ENCODE results near the gene RARB.

RARB gene

DNA sequence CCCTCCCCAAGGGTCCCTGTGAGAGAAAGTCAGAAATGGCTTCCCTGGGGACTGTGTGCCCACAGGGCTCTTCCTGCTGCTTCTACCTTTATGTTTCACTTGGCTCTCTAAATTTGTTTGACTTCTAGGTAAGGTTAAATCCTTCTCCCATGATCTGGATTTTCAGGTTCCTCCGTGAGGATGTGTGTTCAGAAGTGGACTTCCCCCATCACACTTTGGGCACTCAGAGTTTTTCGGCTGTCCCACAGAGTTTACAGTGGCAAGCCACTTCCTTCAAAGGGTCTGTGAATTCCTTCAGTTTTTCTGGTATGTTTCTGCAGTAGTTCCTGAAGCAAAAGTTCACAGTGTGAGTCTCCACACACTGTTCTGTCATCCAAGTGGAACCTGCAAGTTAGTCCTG, 30.9 kb upstream of the RARB start:
- Histone ChIP-seq H3K27me3 (ENCODE audit: control insufficient read depth in 1 of 2, insufficient read depth in 2 of 2, low read length in 2 of 2) (no peaks in the 10 kb centered on the region), H3K36me3 (ENCODE audit: control insufficient read depth in 2 of 2, insufficient read depth in 2 of 2, low read length in 2 of 2) (no peaks in the 10 kb centered on the region), H3K27ac (ENCODE audit: low read length) (no peak overlapping the region), H3K9me3 (ENCODE audit: control insufficient read depth in 2 of 2, low read length in 2 of 2) (no peaks in the 10 kb centered on the region), H3K4me3 (ENCODE audit: low read length in 2 of 2) (no peak overlapping the region), H3K4me1 (ENCODE audit: control insufficient read depth, insufficient read depth, low read length) (peaks cover 4% of the 10 kb centered on the region), H3K9ac (ENCODE audit: low read length in 2 of 2) (no peak overlapping the region)

DNA sequence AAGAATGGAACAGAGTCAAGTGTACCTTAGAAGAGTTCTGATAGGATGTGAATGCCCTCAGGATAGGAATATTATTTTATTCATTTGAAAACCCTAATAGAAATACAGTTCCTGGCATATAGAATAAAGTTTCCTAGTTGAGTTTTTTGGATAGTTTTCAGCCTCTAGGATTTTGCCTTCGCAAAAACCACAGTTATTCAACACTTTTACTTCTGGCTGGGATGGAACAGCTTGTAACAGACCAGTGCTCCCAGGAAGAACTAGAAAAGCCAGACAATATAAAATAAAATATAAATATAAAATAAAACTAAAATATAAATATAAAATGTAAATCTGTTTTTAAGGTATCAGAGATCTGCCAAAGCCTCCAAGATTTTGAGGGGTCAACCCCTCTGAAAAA, 27.5 kb upstream of the RARB start:
- peaks cover 4% of the 10 kb centered on the region for H3K4me1 ChIP-seq (ENCODE audit: control insufficient read depth, insufficient read depth, low read length)
- no peak overlapping the region for H3K9ac ChIP-seq (ENCODE audit: low read length in 2 of 2)

DNA sequence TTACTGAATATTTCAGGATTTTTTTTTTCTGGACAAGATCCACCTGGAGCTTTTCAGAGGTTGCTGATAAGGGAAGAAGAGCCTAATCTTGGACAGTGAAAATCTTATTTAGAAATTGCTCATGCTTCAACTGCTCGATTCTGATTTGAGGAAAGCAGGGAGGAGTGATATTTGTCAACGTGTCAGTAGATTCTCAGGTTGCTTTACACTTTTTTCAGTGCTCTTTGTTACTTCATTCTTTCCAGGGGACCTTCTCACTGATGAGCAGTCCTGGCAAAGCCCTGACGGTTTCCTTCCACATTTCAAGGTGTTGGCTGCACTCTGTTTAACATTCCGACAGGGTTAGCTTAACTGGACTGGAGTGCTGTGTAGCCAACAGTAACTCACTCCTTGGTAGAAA, 24.1 kb upstream of the RARB start:
- peaks cover 4% of the 10 kb centered on the region for H3K4me1 ChIP-seq (ENCODE audit: control insufficient read depth, insufficient read depth, low read length)
- H3K27ac ChIP-seq (ENCODE audit: low read length): no peak overlapping the region
- H3K9me3 ChIP-seq (ENCODE audit: control insufficient read depth in 2 of 2, low read length in 2 of 2): no peaks in the 10 kb centered on the region
- no peak overlapping the region for H3K9ac ChIP-seq (ENCODE audit: low read length in 2 of 2)
- no peak overlapping the region for H3K4me3 ChIP-seq (ENCODE audit: low read length in 2 of 2)
- H3K36me3 ChIP-seq (ENCODE audit: control insufficient read depth in 2 of 2, insufficient read depth in 2 of 2, low read length in 2 of 2): no peaks in the 10 kb centered on the region
- H3K27me3 ChIP-seq (ENCODE audit: control insufficient read depth in 1 of 2, insufficient read depth in 2 of 2, low read length in 2 of 2): no peaks in the 10 kb centered on the region

More for the DNA sequence above, 27.5 kb upstream of the RARB start:
- Histone ChIP-seq H3K9me3 (ENCODE audit: control insufficient read depth in 2 of 2, low read length in 2 of 2) (no peaks in the 10 kb centered on the region), H3K27ac (ENCODE audit: low read length) (no peak overlapping the region), H3K36me3 (ENCODE audit: control insufficient read depth in 2 of 2, insufficient read depth in 2 of 2, low read length in 2 of 2) (no peaks in the 10 kb centered on the region), H3K4me3 (ENCODE audit: low read length in 2 of 2) (no peak overlapping the region), H3K27me3 (ENCODE audit: control insufficient read depth in 1 of 2, insufficient read depth in 2 of 2, low read length in 2 of 2) (no peaks in the 10 kb centered on the region)

DNA sequence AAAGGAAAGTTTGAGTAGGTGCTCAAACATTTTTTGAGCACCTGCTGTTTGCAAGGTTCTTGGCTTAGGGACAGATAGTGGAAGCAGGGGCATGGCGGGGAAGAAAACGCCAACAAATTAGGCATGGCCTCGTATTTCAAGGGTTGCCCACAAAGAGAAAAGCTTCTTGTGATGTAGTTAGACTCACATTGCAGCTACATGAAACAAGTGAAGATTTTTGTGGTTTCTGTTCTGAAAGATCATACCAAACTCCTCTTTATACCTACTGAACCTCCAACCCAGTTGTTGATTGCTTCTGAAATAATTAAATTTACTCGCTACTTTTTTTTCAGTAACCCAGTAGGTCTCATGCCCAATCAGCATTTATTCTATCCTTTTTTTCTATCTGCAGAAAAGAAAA, 23.5 kb upstream of the RARB start:
- H3K27ac ChIP-seq (ENCODE audit: low read length): no peak overlapping the region
- peaks cover 4% of the 10 kb centered on the region for H3K4me1 ChIP-seq (ENCODE audit: control insufficient read depth, insufficient read depth, low read length)
- H3K9ac ChIP-seq (ENCODE audit: low read length in 2 of 2): no peak overlapping the region
- no peak overlapping the region for H3K4me3 ChIP-seq (ENCODE audit: low read length in 2 of 2)
- H3K9me3 ChIP-seq (ENCODE audit: control insufficient read depth in 2 of 2, low read length in 2 of 2): no peaks in the 10 kb centered on the region
- H3K27me3 ChIP-seq (ENCODE audit: control insufficient read depth in 1 of 2, insufficient read depth in 2 of 2, low read length in 2 of 2): no peaks in the 10 kb centered on the region
- H3K36me3 ChIP-seq (ENCODE audit: control insufficient read depth in 2 of 2, insufficient read depth in 2 of 2, low read length in 2 of 2): no peaks in the 10 kb centered on the region

- Histone ChIP-seq H3K4me3 (ENCODE audit: low read length in 2 of 2) (no peak overlapping the region), H3K9ac (ENCODE audit: low read length in 2 of 2) (no peak overlapping the region), H3K4me1 (ENCODE audit: control insufficient read depth, insufficient read depth, low read length) (no peaks in the 10 kb centered on the region), H3K9me3 (ENCODE audit: control insufficient read depth in 2 of 2, low read length in 2 of 2) (no peaks in the 10 kb centered on the region), H3K27me3 (ENCODE audit: control insufficient read depth in 1 of 2, insufficient read depth in 2 of 2, low read length in 2 of 2) (no peaks in the 10 kb centered on the region), H3K36me3 (ENCODE audit: control insufficient read depth in 2 of 2, insufficient read depth in 2 of 2, low read length in 2 of 2) (no peaks in the 10 kb centered on the region), H3K27ac (ENCODE audit: low read length) (no peak overlapping the region)
Measured at GRCh38 chr3:25405335-25405734, 22.7 kb upstream of the RARB start.

- no peaks in the 10 kb centered on the region for H3K36me3 ChIP-seq (ENCODE audit: control insufficient read depth in 2 of 2, insufficient read depth in 2 of 2, low read length in 2 of 2)
- no peaks in the 10 kb centered on the region for H3K27me3 ChIP-seq (ENCODE audit: control insufficient read depth in 1 of 2, insufficient read depth in 2 of 2, low read length in 2 of 2)
- no peaks in the 10 kb centered on the region for H3K9me3 ChIP-seq (ENCODE audit: control insufficient read depth in 2 of 2, low read length in 2 of 2)
- H3K27ac ChIP-seq (ENCODE audit: low read length): no peak overlapping the region
- H3K4me3 ChIP-seq (ENCODE audit: low read length in 2 of 2): no peak overlapping the region
- no peaks in the 10 kb centered on the region for H3K4me1 ChIP-seq (ENCODE audit: control insufficient read depth, insufficient read depth, low read length)
- no peak overlapping the region for H3K9ac ChIP-seq (ENCODE audit: low read length in 2 of 2)
Measured at GRCh38 chr3:25410703-25411102, 17.4 kb upstream of the RARB start.

DNA sequence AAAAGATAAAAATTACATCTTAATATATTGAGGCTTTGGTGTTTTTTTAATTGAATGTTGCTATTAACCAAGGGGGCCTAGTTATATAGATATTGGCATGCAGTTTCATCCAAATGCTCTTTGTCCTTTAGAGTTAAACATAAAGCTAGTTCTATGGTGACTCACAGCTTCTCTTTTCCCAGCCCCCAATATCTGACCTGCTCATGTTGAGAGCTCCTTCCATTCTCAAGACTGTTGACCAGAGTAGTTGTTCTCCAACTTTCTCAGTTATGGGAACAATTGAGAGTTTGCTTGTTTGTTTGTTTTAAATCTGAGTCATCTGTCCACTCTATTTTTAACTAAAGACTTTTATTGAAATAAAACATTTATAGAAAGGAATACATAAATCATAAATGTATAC, 15.8 kb upstream of the RARB start:
- Histone ChIP-seq H3K27me3 (ENCODE audit: control insufficient read depth in 1 of 2, insufficient read depth in 2 of 2, low read length in 2 of 2) (no peaks in the 10 kb centered on the region), H3K4me3 (ENCODE audit: low read length in 2 of 2) (no peak overlapping the region), H3K9me3 (ENCODE audit: control insufficient read depth in 2 of 2, low read length in 2 of 2) (no peaks in the 10 kb centered on the region), H3K36me3 (ENCODE audit: control insufficient read depth in 2 of 2, insufficient read depth in 2 of 2, low read length in 2 of 2) (no peaks in the 10 kb centered on the region), H3K9ac (ENCODE audit: low read length in 2 of 2) (no peak overlapping the region), H3K4me1 (ENCODE audit: control insufficient read depth, insufficient read depth, low read length) (no peaks in the 10 kb centered on the region), H3K27ac (ENCODE audit: low read length) (no peak overlapping the region)

GRCh38 chr3:25416176-25416575, 11.9 kb upstream of the RARB start:
- H3K4me1 ChIP-seq (ENCODE audit: control insufficient read depth, insufficient read depth, low read length): no peaks in the 10 kb centered on the region
- no peak overlapping the region for H3K4me3 ChIP-seq (ENCODE audit: low read length in 2 of 2)
- no peak overlapping the region for H3K9ac ChIP-seq (ENCODE audit: low read length in 2 of 2)
- no peaks in the 10 kb centered on the region for H3K36me3 ChIP-seq (ENCODE audit: control insufficient read depth in 2 of 2, insufficient read depth in 2 of 2, low read length in 2 of 2)
- H3K27me3 ChIP-seq (ENCODE audit: control insufficient read depth in 1 of 2, insufficient read depth in 2 of 2, low read length in 2 of 2): no peaks in the 10 kb centered on the region
- H3K27ac ChIP-seq (ENCODE audit: low read length): no peak overlapping the region
- H3K9me3 ChIP-seq (ENCODE audit: control insufficient read depth in 2 of 2, low read length in 2 of 2): no peaks in the 10 kb centered on the region

DNA sequence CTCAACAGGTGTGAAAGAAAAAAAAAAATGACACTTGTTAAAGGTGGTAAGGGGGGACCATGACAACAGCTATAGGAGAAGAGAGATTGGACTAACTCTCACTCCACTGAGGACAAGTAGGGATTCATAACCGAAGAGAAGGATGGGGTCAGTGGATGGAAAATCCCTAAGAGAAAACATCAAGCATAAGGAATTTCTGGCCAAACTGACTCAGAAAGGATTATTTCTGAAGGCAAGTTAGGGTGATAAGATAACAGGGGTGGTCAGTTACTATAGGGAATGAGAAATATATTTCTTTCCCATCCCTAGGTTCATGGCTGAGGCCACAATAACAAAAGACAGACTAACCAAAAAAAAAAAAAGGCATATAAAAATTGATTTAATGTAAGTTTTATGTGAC, 9.5 kb upstream of the RARB start:
- H3K27ac ChIP-seq (ENCODE audit: low read length): no peak overlapping the region
- no peaks in the 10 kb centered on the region for H3K36me3 ChIP-seq (ENCODE audit: control insufficient read depth in 2 of 2, insufficient read depth in 2 of 2, low read length in 2 of 2)
- H3K4me1 ChIP-seq (ENCODE audit: control insufficient read depth, insufficient read depth, low read length): no peaks in the 10 kb centered on the region
- H3K9ac ChIP-seq (ENCODE audit: low read length in 2 of 2): no peak overlapping the region
- no peaks in the 10 kb centered on the region for H3K27me3 ChIP-seq (ENCODE audit: control insufficient read depth in 1 of 2, insufficient read depth in 2 of 2, low read length in 2 of 2)
- H3K9me3 ChIP-seq (ENCODE audit: control insufficient read depth in 2 of 2, low read length in 2 of 2): no peaks in the 10 kb centered on the region
- H3K4me3 ChIP-seq (ENCODE audit: low read length in 2 of 2): no peak overlapping the region

GRCh38 chr3:25419251-25419650, 8.8 kb upstream of the RARB start:
- H3K9ac ChIP-seq (ENCODE audit: low read length in 2 of 2): no peak overlapping the region
- H3K27ac ChIP-seq (ENCODE audit: low read length): no peak overlapping the region
- H3K27me3 ChIP-seq (ENCODE audit: control insufficient read depth in 1 of 2, insufficient read depth in 2 of 2, low read length in 2 of 2): no peaks in the 10 kb centered on the region
- H3K9me3 ChIP-seq (ENCODE audit: control insufficient read depth in 2 of 2, low read length in 2 of 2): no peaks in the 10 kb centered on the region
- H3K4me3 ChIP-seq (ENCODE audit: low read length in 2 of 2): no peak overlapping the region
- no peaks in the 10 kb centered on the region for H3K36me3 ChIP-seq (ENCODE audit: control insufficient read depth in 2 of 2, insufficient read depth in 2 of 2, low read length in 2 of 2)
- H3K4me1 ChIP-seq (ENCODE audit: control insufficient read depth, insufficient read depth, low read length): no peaks in the 10 kb centered on the region

- H3K36me3 ChIP-seq (ENCODE audit: control insufficient read depth in 2 of 2, insufficient read depth in 2 of 2, low read length in 2 of 2): no peaks in the 10 kb centered on the region
- H3K27ac ChIP-seq (ENCODE audit: low read length): no peak overlapping the region
- no peak overlapping the region for H3K9ac ChIP-seq (ENCODE audit: low read length in 2 of 2)
- H3K27me3 ChIP-seq (ENCODE audit: control insufficient read depth in 1 of 2, insufficient read depth in 2 of 2, low read length in 2 of 2): no peaks in the 10 kb centered on the region
- H3K4me1 ChIP-seq (ENCODE audit: control insufficient read depth, insufficient read depth, low read length): no peaks in the 10 kb centered on the region
- H3K4me3 ChIP-seq (ENCODE audit: low read length in 2 of 2): no peak overlapping the region
- no peaks in the 10 kb centered on the region for H3K9me3 ChIP-seq (ENCODE audit: control insufficient read depth in 2 of 2, low read length in 2 of 2)
Measured at GRCh38 chr3:25420147-25420546, 7.9 kb upstream of the RARB start.

DNA sequence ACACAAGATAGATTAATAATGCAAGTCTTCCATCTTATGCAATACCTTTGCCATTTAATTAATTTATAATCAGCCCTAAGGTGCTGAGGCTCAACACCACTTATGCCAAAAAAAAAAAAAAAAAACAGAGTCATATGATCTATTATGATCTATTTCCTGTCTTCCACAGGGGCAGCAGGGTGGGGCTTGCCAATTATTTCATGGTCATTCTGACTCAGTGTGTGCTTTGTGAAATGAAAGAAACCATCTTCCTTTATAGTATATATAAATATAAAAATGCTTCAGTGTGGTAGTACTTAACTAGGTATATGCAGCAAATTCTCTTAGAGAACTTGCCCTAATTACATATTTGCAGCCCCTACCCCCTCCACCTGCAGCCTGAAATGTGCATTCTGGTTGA, 7.2 kb upstream of the RARB start:
- no peak overlapping the region for H3K27ac ChIP-seq (ENCODE audit: low read length)

More for the DNA sequence above, 7.2 kb upstream of the RARB start:
- H3K4me1 ChIP-seq (ENCODE audit: control insufficient read depth, insufficient read depth, low read length): no peaks in the 10 kb centered on the region
- H3K9me3 ChIP-seq (ENCODE audit: control insufficient read depth in 2 of 2, low read length in 2 of 2): no peaks in the 10 kb centered on the region
- H3K9ac ChIP-seq (ENCODE audit: low read length in 2 of 2): no peak overlapping the region
- H3K27me3 ChIP-seq (ENCODE audit: control insufficient read depth in 1 of 2, insufficient read depth in 2 of 2, low read length in 2 of 2): no peaks in the 10 kb centered on the region
- H3K36me3 ChIP-seq (ENCODE audit: control insufficient read depth in 2 of 2, insufficient read depth in 2 of 2, low read length in 2 of 2): no peaks in the 10 kb centered on the region
- no peak overlapping the region for H3K4me3 ChIP-seq (ENCODE audit: low read length in 2 of 2)

Data from stomach smooth muscle (tissue), 2 donors.